Activated CD4-positive, alpha-beta T cell treated with anti-CD3 and anti-CD28 coated beads, Interleukin-2, amount 50 U/mL, for 48 hours (primary cell): Measurements from ENCODE around the gene DEFB129.
"Not testable (repeated sequence)": the region's sequence is repeated elsewhere in the genome, so short reads cannot be mapped to it uniquely, and the experiment has no call there.

Experiments used
- DNase-seq, 2 experiments: peaks; one replicate each; pipeline ENCODE4 v3.0.0-alpha.2; 2020

Gene DEFB129, protein sequence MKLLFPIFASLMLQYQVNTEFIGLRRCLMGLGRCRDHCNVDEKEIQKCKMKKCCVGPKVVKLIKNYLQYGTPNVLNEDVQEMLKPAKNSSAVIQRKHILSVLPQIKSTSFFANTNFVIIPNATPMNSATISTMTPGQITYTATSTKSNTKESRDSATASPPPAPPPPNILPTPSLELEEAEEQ

DNA sequence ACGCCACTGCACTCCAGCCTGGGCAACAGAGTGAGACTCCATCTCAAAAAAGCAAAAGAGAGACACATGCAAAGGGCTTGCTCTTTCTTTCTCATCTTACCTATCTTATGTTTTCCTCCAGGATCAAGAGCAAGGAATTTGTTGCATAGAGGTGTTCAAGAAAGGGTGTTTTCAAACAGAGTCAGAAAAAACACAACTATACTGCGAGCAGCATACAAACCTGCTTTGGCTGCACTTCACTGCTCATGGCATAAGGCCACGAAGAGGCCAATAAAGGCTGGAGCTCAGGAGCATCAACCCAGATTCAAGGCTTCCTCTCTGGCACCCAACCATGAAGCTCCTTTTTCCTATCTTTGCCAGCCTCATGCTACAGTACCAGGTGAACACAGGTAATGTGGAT is at the start of gene DEFB129:
DEFB129 (plus strand) TSS at position 301 of the 400 bp plus-strand sequence; CDS start at position 332, 31 bp downstream.
- no peak for DNase-seq

- no peak for DNase-seq
These were observed 42.8 kb upstream of the DEFB129 start for GRCh38 chr20:184288-184687.

GRCh38 chr20:187733-188132 is 39.3 kb upstream of the DEFB129 start:
- no peak for DNase-seq

DNA sequence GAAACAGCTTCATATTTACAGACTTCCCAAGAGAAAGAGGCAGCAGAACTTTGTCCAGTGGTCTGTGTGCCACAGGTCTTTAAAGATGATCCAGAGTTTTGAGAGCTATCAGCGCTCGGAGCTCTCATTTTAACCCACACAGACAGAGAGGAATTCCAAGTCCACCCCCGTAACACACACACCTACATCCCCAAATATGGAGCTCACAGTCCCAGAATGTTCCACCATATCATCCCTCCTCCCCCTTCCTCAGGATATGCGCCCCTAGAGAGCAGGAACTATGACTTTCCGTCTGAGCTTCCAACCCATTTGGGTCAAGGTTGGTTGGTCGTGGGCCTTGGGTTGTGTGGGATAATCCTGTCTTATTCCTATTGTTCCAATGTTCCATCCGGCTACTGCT is 37.4 kb upstream of the DEFB129 start, which contains the start of gene DEFB128:
DEFB128 (minus strand) TSS at position 101 of the 400 bp plus-strand sequence; CDS start at position 13, 88 bp downstream.
- no peak for DNase-seq

DNA sequence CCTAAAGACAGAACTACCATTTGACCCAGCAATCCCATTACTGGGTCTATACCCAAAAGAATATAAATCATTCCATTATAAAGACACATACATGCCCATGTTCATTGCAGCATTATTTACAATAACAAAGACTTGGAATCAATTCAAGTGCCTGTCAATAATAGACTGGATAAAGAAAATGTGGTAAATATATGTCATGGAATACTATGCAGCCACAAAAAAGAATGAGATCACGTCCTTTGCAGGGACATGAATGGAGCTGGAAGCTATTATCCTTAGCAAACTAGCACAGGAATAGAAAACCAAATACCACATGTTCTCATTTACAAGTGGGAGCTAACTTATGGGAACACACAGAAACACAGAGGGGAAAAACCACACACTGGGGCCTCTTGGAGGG is 28.8 kb upstream of the DEFB129 start:
- DNase-seq = no peak

- no peak for DNase-seq
These were observed 27.1 kb upstream of the DEFB129 start for GRCh38 chr20:199996-200395.

DNA sequence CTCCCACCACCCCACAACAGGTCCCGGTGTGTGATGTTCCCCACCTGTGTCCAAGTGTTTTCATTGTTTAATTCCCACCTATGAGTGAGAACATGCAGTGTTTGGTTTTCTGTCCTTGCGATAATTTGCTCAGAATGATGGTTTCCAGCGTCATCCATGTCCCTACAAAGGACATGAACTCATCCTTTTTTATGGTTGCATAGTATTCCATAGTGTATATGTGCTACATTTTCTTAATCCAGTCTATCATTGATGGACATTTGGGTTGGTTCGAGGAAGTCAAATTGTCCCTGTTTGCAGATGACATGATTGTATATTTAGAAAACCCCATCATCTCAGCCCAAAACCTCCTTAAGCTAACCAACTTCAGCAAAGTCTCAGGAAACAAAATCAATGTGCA is 23.4 kb upstream of the DEFB129 start:
- not testable (repeated sequence) for DNase-seq

DNA sequence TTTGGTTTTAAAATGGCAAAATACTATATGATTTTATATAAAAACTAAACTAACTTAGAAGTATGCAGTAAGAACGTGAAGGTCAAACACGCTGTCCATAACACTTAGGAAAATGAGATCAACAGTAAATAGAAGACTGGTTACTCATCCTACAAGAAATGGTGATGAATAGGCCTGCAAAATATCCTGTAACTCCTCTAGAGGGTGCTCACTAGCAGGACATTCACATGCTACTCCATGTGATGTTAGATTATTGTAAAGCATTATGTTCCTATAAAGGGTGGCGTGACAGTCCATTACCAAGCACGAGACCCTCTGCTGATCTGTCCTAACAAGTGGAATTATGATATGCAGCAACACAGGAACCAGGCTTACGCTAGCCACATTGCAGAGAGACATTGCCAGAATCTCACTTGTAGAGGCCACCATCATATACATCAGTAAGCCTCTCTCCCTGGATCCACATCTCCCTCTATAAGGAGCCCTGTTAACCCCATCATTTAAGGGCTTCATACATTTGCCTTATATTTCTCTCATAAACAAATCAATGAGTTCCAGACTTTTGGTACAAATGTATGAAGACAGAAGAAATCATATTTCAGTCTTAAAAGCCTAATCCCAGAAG is 18.0 kb upstream of the DEFB129 start:
- DNase-seq = no peak

DNA sequence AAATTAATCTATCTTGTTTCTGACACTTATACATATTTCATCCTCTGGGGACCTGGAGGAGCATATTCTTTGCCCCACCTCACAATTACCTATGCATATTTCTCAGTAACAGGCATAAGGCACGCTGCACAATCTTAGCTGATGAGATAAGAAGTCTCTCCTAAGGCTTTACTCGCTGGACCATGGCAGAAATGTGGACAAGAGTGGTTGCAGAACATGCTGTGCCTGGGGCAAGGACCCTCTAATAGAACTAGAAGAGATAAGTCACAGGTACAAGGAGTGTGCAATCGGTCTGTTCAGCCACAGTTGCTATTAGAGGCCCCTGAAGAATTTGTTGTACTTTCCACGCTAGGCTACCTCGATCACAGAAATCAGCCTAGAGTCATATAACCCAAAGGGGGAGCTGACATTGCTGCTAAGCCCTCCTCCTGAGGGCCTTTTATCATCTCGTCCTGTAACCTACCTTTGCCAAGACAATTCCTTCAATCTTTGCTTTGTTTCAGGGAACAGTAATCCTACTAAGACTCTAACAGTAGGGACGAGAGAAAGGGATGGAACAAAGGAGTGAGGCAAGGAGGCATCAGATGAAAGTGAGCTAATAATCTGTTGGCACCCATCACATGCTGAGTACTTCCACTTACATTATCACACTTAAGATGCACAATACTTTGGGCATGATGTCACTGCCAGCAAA is 16.1 kb upstream of the DEFB129 start:
- DNase-seq = no peak

- DNase-seq = no peak
These were observed 12.7 kb upstream of the DEFB129 start for GRCh38 chr20:214383-214782.

GRCh38 chr20:215796-216195 is 11.3 kb upstream of the DEFB129 start:
- DNase-seq = no peak

- no peak for DNase-seq
These were observed 9.8 kb upstream of the DEFB129 start for GRCh38 chr20:217266-217665.

- no peak for DNase-seq
These were observed 7.6 kb upstream of the DEFB129 start for GRCh38 chr20:219290-220115.

DNA sequence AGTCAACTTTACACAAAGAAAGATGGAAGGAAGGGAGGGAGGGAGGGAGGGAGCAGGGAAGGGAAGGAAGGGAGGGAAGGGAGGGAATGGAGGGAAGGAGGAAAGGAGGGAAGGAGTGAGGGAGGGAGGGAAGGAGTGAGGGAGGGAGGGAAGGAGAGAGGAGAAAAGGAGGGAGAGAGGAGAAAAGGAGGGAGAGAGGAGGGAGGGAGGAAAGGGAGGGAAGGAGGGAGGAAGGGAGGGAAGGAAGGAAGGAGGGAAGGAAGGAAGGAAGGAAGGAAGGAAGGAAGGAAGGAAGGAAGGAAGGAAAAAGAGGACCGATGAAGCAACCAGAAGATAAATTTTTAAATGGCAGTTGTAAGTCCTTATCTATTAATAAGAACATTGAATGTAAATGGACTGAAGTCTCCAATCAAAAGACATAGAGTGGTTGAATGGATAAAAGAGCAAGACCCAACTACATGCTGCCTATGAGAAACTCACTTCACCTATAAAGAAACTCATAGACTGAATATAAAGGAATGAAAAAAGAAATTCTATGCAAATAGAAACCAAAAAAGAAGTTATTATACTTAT is 5.7 kb upstream of the DEFB129 start:
- DNase-seq = no peak

GRCh38 chr20:225879-226278 is 1.2 kb upstream of the DEFB129 start:
- not testable (repeated sequence) for DNase-seq

DNA sequence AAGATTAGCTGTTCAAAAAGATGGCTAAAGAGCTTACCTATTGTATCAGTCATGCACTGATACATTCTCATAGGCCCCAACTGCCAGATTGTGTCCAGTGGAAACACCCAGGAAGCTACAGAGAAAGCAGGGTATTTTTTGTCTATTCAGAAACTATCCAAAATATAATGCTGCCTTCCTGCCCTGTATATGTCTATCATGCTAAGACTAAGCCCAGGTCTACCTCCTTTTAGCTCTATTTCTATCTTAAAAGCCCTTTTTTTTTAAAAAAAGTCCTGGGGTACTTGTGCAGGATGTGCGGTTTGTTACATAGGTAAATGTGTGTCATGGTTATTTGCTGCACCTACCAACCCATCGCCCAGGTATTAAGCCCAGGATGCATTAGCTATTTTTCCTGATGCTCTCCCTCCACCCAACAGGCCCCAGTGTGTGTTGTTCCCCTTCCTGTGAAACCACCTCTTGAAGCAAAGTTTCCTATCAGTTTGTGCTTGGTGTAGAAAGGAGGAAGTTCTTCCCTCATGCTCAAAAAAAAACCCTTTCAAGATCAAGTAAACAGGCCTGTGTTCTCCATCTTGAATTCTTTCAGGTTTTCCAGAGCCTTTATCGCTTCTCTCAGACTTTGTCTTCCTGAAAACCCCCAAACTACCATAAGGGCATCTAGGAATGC is 514 bp downstream of the DEFB129 start:
- DNase-seq = no peak

- no peak for DNase-seq
These were observed 8.8 kb downstream of the DEFB129 start for GRCh38 chr20:235891-236290.

DNA sequence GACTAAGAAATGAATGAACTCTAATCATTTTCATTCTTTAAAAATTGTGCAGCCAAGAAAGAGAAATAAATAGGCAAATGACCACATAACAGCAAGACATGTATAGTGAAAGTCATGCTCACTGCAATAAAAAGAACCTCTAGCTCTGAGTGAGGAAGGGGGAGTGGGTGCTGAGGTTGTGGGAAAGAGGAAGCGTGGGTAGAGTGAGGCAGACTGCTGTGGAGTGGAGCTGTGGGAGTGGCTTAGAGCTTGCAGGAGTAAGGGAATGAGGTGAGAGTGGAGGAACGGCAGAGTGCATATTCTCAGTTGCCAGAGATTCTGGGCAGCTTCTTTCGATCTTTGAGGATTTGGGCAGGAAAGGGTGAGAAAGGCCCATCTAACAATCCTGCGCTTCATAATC is 10.4 kb downstream of the DEFB129 start:
- DNase-seq = peak; percentile 34 to 52

- DNase-seq = no peak
These were observed 10.9 kb downstream of the DEFB129 start for GRCh38 chr20:237929-238328.

- no peak for DNase-seq
These were observed 15.8 kb downstream of the DEFB129 start for GRCh38 chr20:242905-243304.

DNA sequence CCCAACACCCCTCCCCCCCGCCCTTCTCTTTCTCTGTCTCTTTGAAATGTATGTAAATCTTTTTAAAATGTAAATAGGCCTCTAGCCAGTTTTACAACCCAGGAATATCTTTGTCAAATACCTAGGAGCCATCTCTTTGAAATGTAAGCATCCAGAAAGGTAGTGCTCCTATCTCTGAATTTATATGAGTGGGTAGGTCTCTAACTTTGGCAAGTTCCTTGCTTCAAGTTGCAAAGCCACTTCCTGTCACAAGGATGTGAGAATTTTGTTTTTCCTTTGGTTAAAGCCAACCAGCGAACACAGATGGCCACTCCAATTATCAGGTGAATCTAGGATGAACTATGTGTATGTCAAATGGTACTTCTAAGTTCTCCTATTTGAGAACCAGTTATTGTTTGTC is 24.3 kb downstream of the DEFB129 start:
- DNase-seq = no peak

- no peak for DNase-seq
These were observed 25.7 kb downstream of the DEFB129 start for GRCh38 chr20:252801-253200.
